T-helper 22 cell (primary cell): ENCODE data around the gene EYA2.

Source experiments
- DNase-seq: peaks from one replicate; pipeline ENCODE4 v3.0.0-alpha.2; 2020; ENCODE audit warnings: low read depth

Gene EYA2

GRCh38 chr20:47227119-47227518 lies 332.5 kb downstream of the EYA2 start:
- no peak for DNase-seq

DNA sequence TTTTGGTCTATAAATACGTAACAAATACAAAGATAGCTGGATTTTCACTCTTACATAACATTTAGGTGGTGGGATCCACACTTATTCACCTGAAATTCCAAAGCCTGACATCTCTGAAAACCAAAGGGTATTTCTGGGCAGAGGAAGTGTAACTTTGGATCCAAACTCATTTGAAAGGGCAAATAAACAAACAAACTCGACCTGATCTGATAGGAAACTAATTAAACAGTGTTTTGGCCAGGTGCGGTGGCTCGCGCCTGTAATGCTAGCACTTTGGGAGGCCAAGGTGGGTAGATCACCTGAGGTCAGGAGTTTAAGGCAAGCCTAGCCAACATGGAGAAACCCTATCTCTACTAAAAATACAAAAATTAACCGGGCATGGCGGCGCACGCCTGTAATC lies 332.9 kb downstream of the EYA2 start:
- DNase-seq = no peak

DNA sequence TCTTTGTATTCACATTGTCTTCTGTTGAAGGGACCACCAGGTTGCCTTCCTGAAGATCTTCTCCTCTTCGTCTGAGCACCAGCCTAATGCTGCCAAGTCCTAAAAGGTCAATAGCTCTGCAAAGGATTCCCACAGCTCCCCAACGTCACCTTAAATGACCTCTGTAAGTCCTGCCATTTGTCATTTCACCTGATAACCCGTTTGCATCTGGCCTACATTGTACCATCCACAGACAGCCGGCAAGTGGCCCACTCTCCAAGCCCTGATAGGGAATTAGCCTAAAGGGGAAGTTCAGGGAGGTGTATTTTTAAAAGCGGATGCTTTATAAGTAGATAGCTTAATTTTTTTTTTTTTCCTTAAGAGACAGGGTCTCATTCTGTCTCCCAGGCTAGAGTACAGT lies 334.0 kb downstream of the EYA2 start:
- DNase-seq = no peak

GRCh38 chr20:47230811-47231256 lies 336.2 kb downstream of the EYA2 start:
- DNase-seq = no peak

- no peak for DNase-seq
Measured at GRCh38 chr20:47231382-47232039, 336.9 kb downstream of the EYA2 start.

DNA sequence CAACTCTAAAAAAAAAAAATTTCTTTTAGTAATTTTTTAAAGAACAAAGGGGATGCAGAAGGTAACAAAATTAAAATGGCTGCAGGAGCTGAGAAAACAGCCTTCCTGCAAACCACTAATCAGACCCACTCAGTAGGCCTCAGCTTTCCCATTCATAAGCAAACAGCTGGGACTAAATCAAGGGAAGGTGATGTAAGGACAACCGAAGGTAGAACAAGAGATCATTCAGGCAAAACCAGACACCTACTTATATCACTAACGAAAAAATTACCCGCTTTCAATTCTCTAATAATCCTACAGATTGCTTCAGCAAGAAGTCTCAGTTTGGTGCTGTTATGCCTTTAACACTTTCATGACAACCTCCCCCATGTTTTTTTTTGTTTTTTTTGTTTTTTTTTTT lies 337.9 kb downstream of the EYA2 start:
- DNase-seq = no peak

GRCh38 chr20:47233333-47234188 lies 338.9 kb downstream of the EYA2 start:
- no peak for DNase-seq

DNA sequence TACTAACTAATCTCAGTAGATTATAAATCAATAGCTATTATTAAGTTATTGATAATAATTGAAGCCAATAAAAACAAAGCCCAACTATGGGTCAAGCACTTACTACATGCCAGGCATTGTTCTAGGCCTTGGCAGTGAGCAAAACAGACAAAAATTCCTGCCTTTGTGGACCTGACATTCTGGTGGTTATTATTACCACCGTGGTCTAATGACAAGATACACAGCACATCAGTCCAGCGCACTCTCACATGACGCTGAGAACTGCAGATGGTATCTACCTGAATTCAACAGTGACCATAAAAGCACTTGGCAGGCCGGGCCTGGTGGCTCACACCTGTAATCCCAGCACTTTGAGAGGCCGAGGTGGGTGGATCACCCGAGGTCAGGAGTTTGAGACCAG lies 340.5 kb downstream of the EYA2 start:
- DNase-seq = no peak

GRCh38 chr20:47235853-47236638 lies 341.4 kb downstream of the EYA2 start:
- no peak for DNase-seq

- no peak for DNase-seq
Measured at GRCh38 chr20:47236639-47236900, 341.9 kb downstream of the EYA2 start.

- DNase-seq = no peak
Measured at GRCh38 chr20:47237715-47238114, 343.1 kb downstream of the EYA2 start.
